Smooth muscle cell (in vitro differentiated cells): ENCODE measurements around the gene PRR7. TPM values are rescaled to one million over a fixed set of nuclear protein-coding genes. Genes with fewer than 3 reads are reported as not detected.

Source experiments
- DNase-seq: peaks from one replicate; lab custom pipeline; 2025; ENCODE audit not compliant: unreplicated experiment; lab: John Stamatoyannopoulos, UW
- H2AFZ ChIP-seq: fragments of 200-600 bp; sonication (generic); 2 replicates; pipeline ENCODE4 v1.6.0; 2016; ENCODE audit warnings: antibody characterized with exemption, low read depth, mild to moderate bottlenecking
- H3F3A ChIP-seq: fragments of 200-600 bp; sonication (generic); 2 replicates; pipeline ENCODE4 v1.6.0; 2017; ENCODE audit warnings: antibody characterized with exemption, low read depth
- H3K27ac ChIP-seq: fragments of 200-600 bp; sonication (generic); 2 replicates; pipeline ENCODE4 v1.5.1; 2016; ENCODE audit warnings: low read depth, mild to moderate bottlenecking
- H3K27me3 ChIP-seq: fragments of 200-600 bp; sonication (generic); 2 replicates; pipeline ENCODE4 v1.6.1; 2016; ENCODE audit warnings: low read depth, mild to moderate bottlenecking
- H3K36me3 ChIP-seq: fragments of 200-600 bp; sonication (generic); 2 replicates; pipeline ENCODE4 v1.5.1; 2016; ENCODE audit warnings: low read depth
- H3K4me1 ChIP-seq: fragments of 200-600 bp; sonication (generic); 2 replicates; pipeline ENCODE4 v1.5.1; 2016; ENCODE audit warnings: low read depth
- H3K4me2 ChIP-seq: fragments of 200-600 bp; sonication (generic); 2 replicates; pipeline ENCODE4 v1.6.0; 2016; ENCODE audit warnings: mild to moderate bottlenecking
- H3K4me3 ChIP-seq: fragments of 200-600 bp; sonication (generic); 2 replicates; pipeline ENCODE4 v1.5.1; 2016; ENCODE audit warnings: mild to moderate bottlenecking
- H3K79me2 ChIP-seq: fragments of 200-600 bp; sonication (generic); 2 replicates; pipeline ENCODE4 v1.6.0; 2016; ENCODE audit warnings: low read depth, mild to moderate bottlenecking
- H3K9ac ChIP-seq: fragments of 200-600 bp; sonication (generic); 2 replicates; pipeline ENCODE4 v1.6.0; 2016; ENCODE audit warnings: low read depth
- H3K9me3 ChIP-seq: fragments of 200-600 bp; sonication (generic); replicated peaks from 2 replicates; pipeline ENCODE4 v1.5.1; 2016; ENCODE audit warnings: low read depth
- H4K20me1 ChIP-seq: fragments of 200-600 bp; sonication (generic); 2 replicates; pipeline ENCODE4 v1.6.0; 2016; ENCODE audit warnings: low read depth
- CTCF ChIP-seq: fragments of 200-600 bp; sonication (generic); IDR thresholded peaks from 2 replicates; pipeline ENCODE4 v1.5.1; 2017; ENCODE audit warnings: borderline replicate concordance, mild to moderate bottlenecking, antibody characterized with exemption; ENCODE audit not compliant: insufficient read depth, poor library complexity, severe bottlenecking
- WGBS: methylation state at CpG from one replicate; pipeline ENCODE4 v1.1.7; 2016; ENCODE audit warnings: low lambda C conversion rate; 5-methylcytosine and 5-hydroxymethylcytosine counted together
- polyA plus RNA-seq: library from polyadenylated mRNA; unstranded; fragments of >200 nt; fragmentation: Nextera tagmentation; extraction: Ambion mirVana; gene quantifications from 2 replicates; pipeline ENCODE4 v1.2.1, GENCODE V29; 2016
- total RNA-seq: library from RNA; depleted of rRNA; stranded (reverse); fragments of >200 nt; gene quantifications from 2 replicates; pipeline ENCODE4 v1.2.3, GENCODE V29; 2014

The PRR7 gene
- total and polyA plus RNA-seq, 2 experiments from 2014 or later, result 6.5 to 31.9 TPM

GRCh38 chr5:177502886-177503285 lies 56.3 kb downstream of the PRR7 start:
- Histone ChIP-seq H3K9me3 (no peaks in the 10 kb centered on the region), H3K9ac (no peak overlapping the region), H3K36me3 (no peaks in the 10 kb centered on the region), H3K27ac (no peak overlapping the region), H3K4me1 (peaks cover 11% of the 10 kb centered on the region), H2AFZ (no peak overlapping the region), H3K4me3 (no peak overlapping the region), H4K20me1 (no peaks in the 10 kb centered on the region), H3K79me2 (no peaks in the 10 kb centered on the region), H3K27me3 (no peaks in the 10 kb centered on the region), H3K4me2 (no peak overlapping the region), H3F3A (peaks cover 4% of the 10 kb centered on the region)
- no peak for DNase-seq
- TF ChIP-seq CTCF, result no peak
- WGBS, result 85% methylated on average over 16 of the region's 16 CpGs

GRCh38 chr5:177503351-177504085 lies 56.9 kb downstream of the PRR7 start:
- no peak for TF ChIP-seq CTCF
- H3K27ac ChIP-seq, result no peak overlapping the region
- H3K9me3 ChIP-seq, result no peaks in the 10 kb centered on the region
- no peak overlapping the region for H3K4me3 ChIP-seq
- no peak for DNase-seq
- no peaks in the 10 kb centered on the region for H4K20me1 ChIP-seq
- no peaks in the 10 kb centered on the region for H3K36me3 ChIP-seq
- peaks cover 11% of the 10 kb centered on the region for H3K4me1 ChIP-seq
- no peaks in the 10 kb centered on the region for H3K79me2 ChIP-seq
- 92% methylated on average over 24 of the region's 24 CpGs for WGBS
- no peak overlapping the region for H2AFZ ChIP-seq
- H3K4me2 ChIP-seq, result no peak overlapping the region
- H3K27me3 ChIP-seq, result no peaks in the 10 kb centered on the region
- peaks cover 4% of the 10 kb centered on the region for H3F3A ChIP-seq
- H3K9ac ChIP-seq, result no peak overlapping the region

GRCh38 chr5:177504086-177505056 lies 57.8 kb downstream of the PRR7 start:
- H3K4me3 ChIP-seq, result no peak overlapping the region
- no peaks in the 10 kb centered on the region for H3K27me3 ChIP-seq
- peaks cover 4% of the 10 kb centered on the region for H3F3A ChIP-seq
- WGBS, result 97% methylated on average over 39 of the region's 47 CpGs
- H3K79me2 ChIP-seq, result no peaks in the 10 kb centered on the region
- H3K9me3 ChIP-seq, result no peaks in the 10 kb centered on the region
- no peak overlapping the region for H3K27ac ChIP-seq
- H4K20me1 ChIP-seq, result no peaks in the 10 kb centered on the region
- TF ChIP-seq CTCF, result no peak
- no peak overlapping the region for H3K4me2 ChIP-seq
- no peak overlapping the region for H2AFZ ChIP-seq
- peaks cover 11% of the 10 kb centered on the region for H3K4me1 ChIP-seq
- DNase-seq, result no peak
- H3K36me3 ChIP-seq, result no peaks in the 10 kb centered on the region
- no peak overlapping the region for H3K9ac ChIP-seq
